Measurements from ENCODE around the gene GFY. TPM values are rescaled to one million over a fixed set of nuclear protein-coding genes. Genes with fewer than 3 reads are reported as not detected.
A peak's percentile ranks its signal among the peaks of the same experiment; 100 is the strongest.

GFY gene
- polyA plus RNA-seq, 3 donors, result not detected

GRCh38 chr19:49422407-49423070, 2.6 kb upstream of the GFY start:
- peaks cover 0 to 41% of the 10 kb centered on the region in 2 donors for H3K9me3 ChIP-seq (replicated peaks in 1 of 2; ENCODE audit: control insufficient read depth in 1 of 2, insufficient read depth in 1 of 2, low read length in 2 of 2)
- H3K9ac ChIP-seq (ENCODE audit: insufficient read depth, low read length, poor library complexity, severe bottlenecking), result no peak overlapping the region
- H3K4me2 ChIP-seq (replicated peaks; ENCODE audit: extremely low read depth, low read length, poor library complexity, severe bottlenecking), result peak overlapping the region; percentile 63
- H3K4me1 ChIP-seq (ENCODE audit: control insufficient read depth in 1 of 2, insufficient read depth in 2 of 2, low read length in 2 of 2), result peaks cover 13 to 21% of the 10 kb centered on the region in 2 donors
- TF ChIP-seq CTCF (IDR thresholded peaks at IDR 0.05), result peak; percentile 48
- Mint-ChIP-seq H3K27ac (no peak overlapping the region), H3K4me3 (peak overlapping the region; percentile 73 to 92), H3K4me1 (peaks cover 38% of the 10 kb centered on the region), H3K9me3 (peaks cover 0 to 30% (median 16%) of the 10 kb centered on the region in 7 donors), H3K27me3 (ENCODE audit: low read depth in 3 of 3) (peaks cover 84 to 93% (median 90%) of the 10 kb centered on the region in 3 donors), H3K36me3 (peaks cover 0 to 29% of the 10 kb centered on the region in 2 donors)
- DNase-seq, result peak in 2 of 3 donors; percentile 22 to 33
- no peaks in the 10 kb centered on the region for H3K36me3 ChIP-seq (replicated peaks in 1 of 2; ENCODE audit: control insufficient read depth in 1 of 2, insufficient read depth in 2 of 2, low read length in 2 of 2)
- no peak overlapping the region for H3K27ac ChIP-seq (ENCODE audit: low read depth in 1 of 2, low read length in 2 of 2)
- H3K79me2 ChIP-seq (ENCODE audit: insufficient read depth, low read length), result no peaks in the 10 kb centered on the region
- peak overlapping the region; percentile 63 for H2AFZ ChIP-seq (ENCODE audit: insufficient read depth, low read depth, low read length, poor library complexity, severe bottlenecking)
- 3% methylated on average over 58 of the region's 58 CpGs for WGBS (ENCODE audit: insufficient coverage)
- H4K20me1 ChIP-seq (ENCODE audit: insufficient read depth, low read length), result no peaks in the 10 kb centered on the region
- H3K27me3 ChIP-seq (ENCODE audit: control insufficient read depth in 2 of 2, insufficient read depth in 2 of 2, low read length in 2 of 2), result peaks cover 71 to 83% of the 10 kb centered on the region in 2 donors
- peak overlapping the region in 2 of 3 experiments; percentile 5 to 63 for H3K4me3 ChIP-seq (replicated peaks in 1 of 3; ENCODE audit: low read depth in 2 of 3, low read length in 3 of 3)
- intact Hi-C loops (cut with micrococcal nuclease), result loop anchor here in 1 of 2 donors (10.0 kb wide), 1 partner anchor 48 kb away; no protein-coding TSS in a partner anchor

GRCh38 chr19:49423071-49423984, 1.9 kb upstream of the GFY start, which contains the start of gene PTH2:
Gene PTH2 (minus strand): TSS chr19:49423441. CDS start chr19:49423339, 102 bp downstream.
- no peak for TF ChIP-seq CTCF (IDR thresholded peaks at IDR 0.05)
- peaks cover 0 to 37% (median 19%) of the 10 kb centered on the region in 7 donors for H3K9me3 Mint-ChIP-seq
- peak within 1 kb of the TSS; percentile 63 for H2AFZ ChIP-seq (ENCODE audit: insufficient read depth, low read depth, low read length, poor library complexity, severe bottlenecking)
- H3K4me1 Mint-ChIP-seq, result peaks cover 38% of the 10 kb centered on the region
- no peak for DNase-seq
- peaks cover 13 to 26% of the 10 kb centered on the region in 2 donors for H3K4me1 ChIP-seq (ENCODE audit: control insufficient read depth in 1 of 2, insufficient read depth in 2 of 2, low read length in 2 of 2)
- H3K4me2 ChIP-seq (replicated peaks; ENCODE audit: extremely low read depth, low read length, poor library complexity, severe bottlenecking), result peak within 1 kb of the TSS; percentile 63
- WGBS (ENCODE audit: insufficient coverage), result 10% methylated on average over 27 of the region's 42 CpGs
- no peak within 1 kb of the TSS for H3K27ac Mint-ChIP-seq
- peaks cover 0 to 29% of the 10 kb centered on the region in 2 donors for H3K36me3 Mint-ChIP-seq
- peaks cover 91 to 99% (median 93%) of the 10 kb centered on the region in 3 donors for H3K27me3 Mint-ChIP-seq (ENCODE audit: low read depth in 3 of 3)
- intact Hi-C loops (cut with micrococcal nuclease), result loop anchor here in 1 of 2 donors (10.0 kb wide), 1 partner anchor 49 kb away; no protein-coding TSS in a partner anchor
- peaks cover 0 to 43% of the 10 kb centered on the region in 2 donors for H3K9me3 ChIP-seq (replicated peaks in 1 of 2; ENCODE audit: control insufficient read depth in 1 of 2, insufficient read depth in 1 of 2, low read length in 2 of 2)
- no peaks in the 10 kb centered on the region for H3K79me2 ChIP-seq (ENCODE audit: insufficient read depth, low read length)
- no peak within 1 kb of the TSS for H3K9ac ChIP-seq (ENCODE audit: insufficient read depth, low read length, poor library complexity, severe bottlenecking)
- H3K27me3 ChIP-seq (ENCODE audit: control insufficient read depth in 2 of 2, insufficient read depth in 2 of 2, low read length in 2 of 2), result peaks cover 75 to 91% of the 10 kb centered on the region in 2 donors
- peak within 1 kb of the TSS in 2 of 3 experiments; percentile 5 to 63 for H3K4me3 ChIP-seq (replicated peaks in 1 of 3; ENCODE audit: low read depth in 2 of 3, low read length in 3 of 3)
- H3K36me3 ChIP-seq (replicated peaks in 1 of 2; ENCODE audit: control insufficient read depth in 1 of 2, insufficient read depth in 2 of 2, low read length in 2 of 2), result no peaks in the 10 kb centered on the region
- no peaks in the 10 kb centered on the region for H4K20me1 ChIP-seq (ENCODE audit: insufficient read depth, low read length)
- H3K27ac ChIP-seq (ENCODE audit: low read depth in 1 of 2, low read length in 2 of 2), result no peak within 1 kb of the TSS
- peak within 1 kb of the TSS; percentile 73 to 92 for H3K4me3 Mint-ChIP-seq

Measured in CD14-positive monocyte (primary cell).